ENCODE results near the gene KLHL24. TPM values are rescaled to one million over a fixed set of nuclear protein-coding genes. Genes with fewer than 3 reads are reported as not detected.
"Not testable (repeated sequence)": the region's sequence is repeated elsewhere in the genome, so short reads cannot be mapped to it uniquely, and the experiment has no call there.

The KLHL24 gene, protein sequence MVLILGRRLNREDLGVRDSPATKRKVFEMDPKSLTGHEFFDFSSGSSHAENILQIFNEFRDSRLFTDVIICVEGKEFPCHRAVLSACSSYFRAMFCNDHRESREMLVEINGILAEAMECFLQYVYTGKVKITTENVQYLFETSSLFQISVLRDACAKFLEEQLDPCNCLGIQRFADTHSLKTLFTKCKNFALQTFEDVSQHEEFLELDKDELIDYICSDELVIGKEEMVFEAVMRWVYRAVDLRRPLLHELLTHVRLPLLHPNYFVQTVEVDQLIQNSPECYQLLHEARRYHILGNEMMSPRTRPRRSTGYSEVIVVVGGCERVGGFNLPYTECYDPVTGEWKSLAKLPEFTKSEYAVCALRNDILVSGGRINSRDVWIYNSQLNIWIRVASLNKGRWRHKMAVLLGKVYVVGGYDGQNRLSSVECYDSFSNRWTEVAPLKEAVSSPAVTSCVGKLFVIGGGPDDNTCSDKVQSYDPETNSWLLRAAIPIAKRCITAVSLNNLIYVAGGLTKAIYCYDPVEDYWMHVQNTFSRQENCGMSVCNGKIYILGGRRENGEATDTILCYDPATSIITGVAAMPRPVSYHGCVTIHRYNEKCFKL
- total RNA-seq, result 1 to 10 TPM; 5.6 to 7.6 (median 6.6) TPM

DNA sequence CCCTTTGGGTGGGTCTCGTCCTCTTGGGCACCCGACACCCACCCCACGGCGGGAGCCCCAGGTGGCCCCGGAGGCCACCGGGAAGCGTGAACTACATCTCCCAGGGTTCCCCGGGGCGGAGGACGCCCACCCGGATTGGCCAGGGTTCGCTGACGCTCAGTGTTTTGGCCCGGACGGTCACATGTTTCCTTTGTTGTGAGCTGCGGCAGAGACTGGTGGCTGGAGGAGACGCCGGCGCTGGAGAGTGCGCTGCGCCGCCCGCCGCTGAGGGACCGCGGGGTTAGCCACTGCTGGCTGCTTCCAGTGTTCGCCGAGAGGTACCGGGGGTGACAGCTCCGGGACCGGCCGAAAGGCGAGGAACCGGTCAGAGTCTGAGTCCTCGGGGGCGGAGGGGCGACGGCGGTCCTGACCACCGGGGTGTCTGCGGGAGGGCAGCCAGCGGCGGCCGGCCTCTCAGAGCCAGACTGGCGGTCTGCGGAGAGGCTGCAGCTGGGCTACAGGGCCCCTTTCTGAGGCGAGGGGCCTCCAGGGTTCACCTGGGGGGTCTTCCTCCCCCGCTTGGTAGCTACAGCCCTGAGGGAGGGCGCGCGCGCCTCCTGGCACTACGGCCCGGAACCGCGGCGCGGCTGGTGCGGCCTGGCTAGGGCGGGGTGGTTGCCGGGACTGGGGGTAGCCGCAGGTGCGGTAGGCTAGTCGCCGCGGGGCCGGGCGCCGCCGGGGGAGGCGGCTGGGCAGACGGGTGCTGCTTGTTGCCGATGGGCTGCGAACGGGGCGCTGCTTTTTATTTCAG lies at the start of gene KLHL24:
Gene KLHL24 (plus strand): TSS at position 193 of the 790 bp plus-strand sequence. CDS start 14,734 bp downstream, outside the sequence.
- DNase-seq (peak; percentile 83), ATAC-seq (peak; percentile 80 to 85)
- Mint-ChIP-seq H3K4me3 (peak within 1 kb of the TSS; percentile 90), H3K4me1 (ENCODE audit: low read depth) (peaks cover 33% of the 10 kb centered on the region), H3K27me3 (ENCODE audit: low read depth) (no peaks in the 10 kb centered on the region), H3K36me3 (ENCODE audit: insufficient read depth) (peaks cover 2% of the 10 kb centered on the region), H3K9me3 (no peaks in the 10 kb centered on the region)

DNA sequence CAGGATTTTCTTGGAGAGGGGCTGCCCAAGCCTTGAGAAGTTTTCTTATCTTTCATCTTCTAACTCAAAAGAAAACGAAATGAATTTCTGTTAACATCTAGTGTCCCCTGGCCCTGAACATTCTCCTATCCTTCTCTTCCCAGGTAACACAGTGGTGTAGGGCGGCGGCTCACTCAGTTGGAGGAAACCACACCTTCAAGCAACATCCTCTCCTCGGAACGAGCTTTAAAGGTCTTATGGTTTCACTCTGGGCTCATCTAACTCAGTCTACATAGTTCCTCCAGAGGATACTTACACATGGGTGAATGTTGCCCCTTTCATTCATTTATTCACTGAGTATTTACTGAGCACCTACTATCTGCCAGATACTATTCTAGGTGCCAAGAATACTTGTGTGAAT lies 48.9 kb upstream of the KLHL24 start:
- H3K36me3 Mint-ChIP-seq (ENCODE audit: insufficient read depth), result no peaks in the 10 kb centered on the region
- no peak overlapping the region for H3K4me3 Mint-ChIP-seq
- peaks cover 48% of the 10 kb centered on the region for H3K4me1 Mint-ChIP-seq (ENCODE audit: low read depth)
- no peaks in the 10 kb centered on the region for H3K9me3 Mint-ChIP-seq
- DNase-seq (no peak), ATAC-seq (peak; percentile 43 to 66)
- no peaks in the 10 kb centered on the region for H3K27me3 Mint-ChIP-seq (ENCODE audit: low read depth)

DNA sequence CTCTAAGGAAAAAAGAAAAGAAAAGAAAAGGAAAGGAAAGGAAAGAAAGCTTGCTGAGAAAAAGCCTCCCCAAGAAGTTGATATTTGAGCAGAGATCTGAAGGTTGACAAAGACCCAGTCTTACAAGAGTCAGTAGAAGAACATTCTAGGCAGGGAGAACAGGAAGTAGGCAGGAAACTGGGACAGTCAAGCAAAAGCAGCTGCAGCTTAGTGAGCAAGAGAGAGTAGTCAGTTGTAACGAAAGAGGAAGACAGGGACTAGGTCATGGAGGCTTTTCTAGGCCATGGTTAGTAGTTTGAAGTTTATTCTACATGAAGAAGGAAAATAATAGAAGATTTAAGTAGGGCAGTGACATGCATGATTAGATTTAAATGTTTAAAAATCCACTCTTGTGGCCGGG lies 48.1 kb upstream of the KLHL24 start:
- H3K4me1 Mint-ChIP-seq (ENCODE audit: low read depth), result peaks cover 56% of the 10 kb centered on the region
- no peak for DNase-seq
- no peak overlapping the region for H3K4me3 Mint-ChIP-seq
- H3K9me3 Mint-ChIP-seq, result no peaks in the 10 kb centered on the region
- H3K27me3 Mint-ChIP-seq (ENCODE audit: low read depth), result no peaks in the 10 kb centered on the region
- ATAC-seq, result peak in 1 of 2 donors; percentile 35
- no peaks in the 10 kb centered on the region for H3K36me3 Mint-ChIP-seq (ENCODE audit: insufficient read depth)

DNA sequence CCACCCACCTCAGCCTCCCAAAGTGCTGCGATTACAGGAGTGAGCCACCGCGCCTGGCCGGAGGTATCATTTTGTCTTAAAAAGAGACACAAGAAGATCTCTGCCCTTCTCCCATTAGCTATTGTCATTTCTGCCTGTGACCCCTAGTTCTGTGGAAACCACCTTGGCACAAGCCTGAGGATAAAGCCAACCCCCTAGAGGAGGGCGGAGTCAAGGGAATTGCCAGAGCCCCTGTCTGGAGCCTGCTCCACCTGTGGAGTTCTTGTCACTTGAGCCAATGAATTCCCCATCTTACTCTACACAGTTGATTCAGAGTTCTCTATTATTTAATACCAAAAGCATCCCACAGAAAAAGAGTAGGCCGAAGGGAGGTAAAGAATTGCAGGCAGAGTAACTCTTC lies 45.0 kb upstream of the KLHL24 start:
- Mint-ChIP-seq H3K4me1 (ENCODE audit: low read depth) (peaks cover 50% of the 10 kb centered on the region), H3K9me3 (no peaks in the 10 kb centered on the region), H3K36me3 (ENCODE audit: insufficient read depth) (no peaks in the 10 kb centered on the region), H3K4me3 (no peak overlapping the region), H3K27me3 (ENCODE audit: low read depth) (no peaks in the 10 kb centered on the region)
- ATAC-seq (no peak), DNase-seq (no peak)

DNA sequence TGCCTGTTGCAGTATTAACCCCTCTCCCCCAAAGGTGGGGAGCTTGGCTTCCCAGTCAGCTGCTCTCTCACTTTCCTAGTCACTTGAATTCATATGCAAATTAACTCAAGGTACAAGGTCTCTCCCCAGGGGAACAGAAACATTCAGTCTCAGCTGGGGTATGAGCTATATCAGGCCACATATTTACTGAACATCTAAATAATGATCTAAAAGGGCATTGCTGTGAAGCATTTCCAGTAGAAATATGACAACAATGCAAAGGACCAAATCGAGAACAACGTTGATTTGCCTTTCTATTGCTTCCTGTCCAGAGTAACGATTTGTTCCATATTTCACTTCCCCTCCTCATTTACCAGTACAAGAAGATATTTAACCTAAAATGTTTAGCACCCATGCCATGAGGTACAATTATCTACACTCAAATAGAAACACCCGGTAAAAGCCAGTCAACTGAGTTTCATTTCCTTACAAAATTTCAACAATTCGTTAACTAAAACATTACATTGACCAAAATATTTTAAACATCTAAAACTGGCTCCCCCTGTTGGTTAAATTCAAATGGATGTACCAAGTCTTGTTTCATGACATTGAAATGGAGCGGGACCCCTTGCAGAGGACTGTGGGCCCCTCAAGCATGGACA lies 43.4 kb upstream of the KLHL24 start:
- no peaks in the 10 kb centered on the region for H3K36me3 Mint-ChIP-seq (ENCODE audit: insufficient read depth)
- DNase-seq (no peak), ATAC-seq (peak in 1 of 2 donors; percentile 25)
- peak overlapping the region; percentile 61 for H3K4me3 Mint-ChIP-seq
- H3K27me3 Mint-ChIP-seq (ENCODE audit: low read depth), result peaks cover 2% of the 10 kb centered on the region
- no peaks in the 10 kb centered on the region for H3K9me3 Mint-ChIP-seq
- H3K4me1 Mint-ChIP-seq (ENCODE audit: low read depth), result peaks cover 37% of the 10 kb centered on the region

DNA sequence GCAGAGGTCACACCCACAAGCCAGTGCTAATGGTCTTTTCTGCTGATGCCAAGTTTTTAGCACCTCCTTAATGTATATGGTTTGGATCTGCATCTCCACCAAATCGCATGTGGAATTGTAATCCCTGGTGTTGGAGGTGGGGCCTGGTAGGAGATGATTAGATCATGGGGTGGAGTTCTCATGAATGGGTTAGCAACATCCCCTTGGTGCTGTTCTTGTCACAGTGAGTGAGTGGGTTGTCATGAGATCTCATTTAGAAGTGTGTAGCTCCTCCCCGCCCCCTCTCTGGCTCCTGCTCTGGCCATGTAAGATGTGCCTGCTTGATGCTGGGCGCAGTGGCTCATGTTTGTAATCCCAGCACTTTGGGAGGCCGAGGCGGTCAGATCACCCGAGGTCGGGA lies 42.6 kb upstream of the KLHL24 start:
- H3K36me3 Mint-ChIP-seq (ENCODE audit: insufficient read depth), result no peaks in the 10 kb centered on the region
- DNase-seq (no peak), ATAC-seq (no peak)
- peaks cover 2% of the 10 kb centered on the region for H3K27me3 Mint-ChIP-seq (ENCODE audit: low read depth)
- peaks cover 28% of the 10 kb centered on the region for H3K4me1 Mint-ChIP-seq (ENCODE audit: low read depth)
- H3K9me3 Mint-ChIP-seq, result peaks cover 4% of the 10 kb centered on the region
- H3K4me3 Mint-ChIP-seq, result no peak overlapping the region

DNA sequence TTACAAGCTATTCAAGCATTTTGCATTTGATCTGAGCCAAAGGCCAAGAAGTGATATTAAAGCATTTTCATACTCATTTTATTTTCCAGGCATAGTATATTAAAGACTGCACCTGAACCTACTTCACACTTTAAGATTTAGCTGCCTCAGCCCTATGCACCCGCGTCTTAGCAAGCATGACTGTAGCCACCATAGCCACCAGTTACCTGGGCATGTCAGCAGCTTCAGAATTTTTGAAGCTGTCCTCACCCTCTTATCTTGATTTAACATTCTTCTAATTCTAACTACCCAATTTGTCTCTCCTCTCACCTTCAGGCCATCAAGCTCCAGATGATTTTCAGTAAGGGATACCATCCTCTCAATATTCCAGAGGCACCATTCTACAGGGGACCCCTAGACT lies 40.8 kb upstream of the KLHL24 start:
- H3K4me1 Mint-ChIP-seq (ENCODE audit: low read depth), result peaks cover 13% of the 10 kb centered on the region
- ATAC-seq (no peak), DNase-seq (no peak)
- no peaks in the 10 kb centered on the region for H3K36me3 Mint-ChIP-seq (ENCODE audit: insufficient read depth)
- H3K4me3 Mint-ChIP-seq, result no peak overlapping the region
- peaks cover 16% of the 10 kb centered on the region for H3K9me3 Mint-ChIP-seq
- H3K27me3 Mint-ChIP-seq (ENCODE audit: low read depth), result peaks cover 2% of the 10 kb centered on the region

DNA sequence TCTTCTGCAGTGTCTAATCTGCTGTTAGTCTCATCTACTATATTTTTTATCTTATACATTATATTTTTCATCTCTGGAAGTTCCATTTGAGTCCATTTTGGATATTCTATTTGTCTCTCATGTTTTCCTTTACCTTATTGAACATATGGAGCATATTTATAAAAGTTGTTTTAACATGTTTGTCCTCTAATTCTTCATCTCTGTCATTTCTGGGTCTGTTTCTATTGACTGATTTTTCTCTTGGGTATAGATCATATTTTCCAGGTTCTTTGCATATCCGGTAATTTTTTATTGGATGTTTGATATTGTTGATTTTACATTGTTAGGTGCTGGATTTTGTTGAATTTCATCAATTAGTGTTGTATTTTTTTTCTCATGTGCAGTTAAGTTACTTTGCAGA lies 37.5 kb upstream of the KLHL24 start:
- Mint-ChIP-seq H3K27me3 (ENCODE audit: low read depth) (peaks cover 2% of the 10 kb centered on the region), H3K9me3 (peaks cover 16% of the 10 kb centered on the region), H3K4me1 (ENCODE audit: low read depth) (no peaks in the 10 kb centered on the region), H3K4me3 (no peak overlapping the region), H3K36me3 (ENCODE audit: insufficient read depth) (no peaks in the 10 kb centered on the region)
- ATAC-seq (no peak), DNase-seq (no peak)

DNA sequence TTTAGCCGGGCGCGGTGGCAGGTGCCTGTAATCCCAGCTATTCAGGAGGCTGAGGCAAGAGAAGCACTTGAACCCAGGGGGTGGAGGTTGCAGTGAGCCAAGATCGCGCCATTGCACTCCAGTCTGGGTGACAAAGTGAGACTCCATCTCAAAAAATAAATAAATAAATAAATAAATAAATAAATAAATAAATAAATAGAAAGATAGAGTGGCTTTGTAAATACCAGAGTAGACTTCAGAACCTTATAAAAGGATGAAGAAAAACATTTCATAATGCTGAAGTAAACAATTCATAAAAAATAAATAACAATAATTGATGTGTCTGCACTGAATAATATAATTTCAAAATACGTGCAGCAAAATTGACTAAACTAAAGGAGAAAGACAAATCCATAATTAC lies 24.1 kb upstream of the KLHL24 start:
- H3K4me1 Mint-ChIP-seq (ENCODE audit: low read depth); H3K4me3 Mint-ChIP-seq; H3K9me3 Mint-ChIP-seq; H3K36me3 Mint-ChIP-seq (ENCODE audit: insufficient read depth); DNase-seq; H3K27me3 Mint-ChIP-seq (ENCODE audit: low read depth); ATAC-seq: not testable (repeated sequence)

DNA sequence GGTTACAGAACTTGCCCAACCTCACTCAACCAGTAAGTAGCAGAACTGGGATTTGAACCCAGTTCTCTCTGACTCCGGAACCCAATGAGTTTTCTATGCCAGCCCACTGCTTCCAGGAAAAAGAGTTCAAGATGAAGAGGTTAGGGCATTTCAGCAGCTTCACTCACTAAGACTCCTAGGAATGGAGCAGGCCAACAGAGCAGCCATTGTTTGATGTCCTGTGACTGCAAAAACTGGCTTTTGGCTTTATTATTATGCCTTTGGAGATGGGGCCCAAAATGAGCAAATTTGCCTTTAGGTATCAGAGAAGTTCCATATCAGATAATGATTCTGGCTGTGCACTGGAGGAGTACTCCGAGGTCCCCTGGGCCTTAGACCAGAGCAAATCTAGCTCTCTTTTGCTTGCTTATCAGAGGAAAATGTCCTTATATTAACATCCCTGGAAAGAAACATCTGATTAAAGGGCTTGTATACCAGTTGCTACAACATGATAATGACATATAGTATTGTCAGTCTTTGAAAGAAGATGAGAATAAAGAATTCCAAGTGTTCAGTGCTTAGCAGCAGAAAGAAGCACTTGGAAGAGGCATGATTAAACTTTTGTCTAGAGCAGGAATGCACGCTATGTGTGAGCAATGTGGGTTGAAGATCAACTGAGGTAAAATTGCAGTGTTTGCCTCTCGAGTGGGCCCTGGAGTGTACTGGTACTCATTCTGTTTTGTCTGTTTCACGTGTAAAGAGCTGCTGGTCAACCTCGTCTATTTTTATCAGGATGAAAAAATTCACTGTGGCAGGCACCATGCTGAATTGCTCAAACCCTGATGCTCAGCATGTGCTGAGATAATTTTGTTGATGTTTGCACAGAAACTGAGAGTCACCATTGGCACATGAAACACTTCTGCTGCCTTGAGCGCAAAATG lies 21.8 kb upstream of the KLHL24 start:
- no peak for ATAC-seq
- H3K9me3 Mint-ChIP-seq, result no peaks in the 10 kb centered on the region
- no peaks in the 10 kb centered on the region for H3K4me1 Mint-ChIP-seq (ENCODE audit: low read depth)
- no peak for DNase-seq
- peaks cover 2% of the 10 kb centered on the region for H3K27me3 Mint-ChIP-seq (ENCODE audit: low read depth)
- H3K4me3 Mint-ChIP-seq, result no peak overlapping the region
- H3K36me3 Mint-ChIP-seq (ENCODE audit: insufficient read depth), result no peaks in the 10 kb centered on the region

DNA sequence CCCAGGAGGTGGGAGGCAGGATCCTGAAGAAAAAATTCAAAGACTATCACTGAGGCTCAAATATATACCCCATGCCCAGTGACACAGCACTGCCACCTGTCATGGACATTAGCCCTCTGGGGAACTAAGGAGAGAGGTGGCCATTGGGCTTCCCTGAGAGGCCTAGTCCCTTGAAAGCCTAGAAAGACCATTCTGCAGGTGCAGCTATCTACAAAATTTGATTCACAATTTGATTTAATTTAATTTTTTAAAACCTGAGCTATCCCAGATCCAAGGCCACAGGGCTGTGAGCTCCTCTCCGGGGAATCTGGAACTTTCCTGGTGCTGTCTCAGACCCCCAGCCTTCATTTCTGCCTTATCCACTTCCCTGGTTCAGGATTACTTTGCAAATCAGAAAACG lies 16.9 kb upstream of the KLHL24 start:
- peaks cover 7% of the 10 kb centered on the region for H3K9me3 Mint-ChIP-seq
- DNase-seq (no peak), ATAC-seq (no peak)
- H3K4me3 Mint-ChIP-seq, result no peak overlapping the region
- H3K36me3 Mint-ChIP-seq (ENCODE audit: insufficient read depth), result no peaks in the 10 kb centered on the region
- H3K4me1 Mint-ChIP-seq (ENCODE audit: low read depth), result no peaks in the 10 kb centered on the region
- peaks cover 2% of the 10 kb centered on the region for H3K27me3 Mint-ChIP-seq (ENCODE audit: low read depth)

DNA sequence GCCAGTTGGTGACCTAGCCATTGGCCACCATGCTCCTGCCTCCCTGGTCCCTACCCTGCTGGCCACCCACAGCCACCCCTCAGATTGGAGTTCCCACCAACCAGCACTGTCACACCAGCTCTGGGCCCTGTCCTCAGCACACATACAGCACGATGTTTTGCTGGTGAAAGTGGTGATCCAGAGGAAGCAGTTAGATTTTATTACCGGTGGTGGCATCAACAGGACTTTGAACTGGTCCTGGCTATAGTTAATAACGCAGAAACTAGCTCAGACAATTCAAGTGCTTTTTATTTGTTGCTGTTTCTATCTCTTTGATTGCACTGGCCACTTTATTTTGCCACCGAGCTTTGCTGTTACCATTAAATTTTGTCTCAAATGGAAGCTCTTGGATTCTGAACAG lies 16.4 kb upstream of the KLHL24 start:
- peaks cover 7% of the 10 kb centered on the region for H3K9me3 Mint-ChIP-seq

DNA sequence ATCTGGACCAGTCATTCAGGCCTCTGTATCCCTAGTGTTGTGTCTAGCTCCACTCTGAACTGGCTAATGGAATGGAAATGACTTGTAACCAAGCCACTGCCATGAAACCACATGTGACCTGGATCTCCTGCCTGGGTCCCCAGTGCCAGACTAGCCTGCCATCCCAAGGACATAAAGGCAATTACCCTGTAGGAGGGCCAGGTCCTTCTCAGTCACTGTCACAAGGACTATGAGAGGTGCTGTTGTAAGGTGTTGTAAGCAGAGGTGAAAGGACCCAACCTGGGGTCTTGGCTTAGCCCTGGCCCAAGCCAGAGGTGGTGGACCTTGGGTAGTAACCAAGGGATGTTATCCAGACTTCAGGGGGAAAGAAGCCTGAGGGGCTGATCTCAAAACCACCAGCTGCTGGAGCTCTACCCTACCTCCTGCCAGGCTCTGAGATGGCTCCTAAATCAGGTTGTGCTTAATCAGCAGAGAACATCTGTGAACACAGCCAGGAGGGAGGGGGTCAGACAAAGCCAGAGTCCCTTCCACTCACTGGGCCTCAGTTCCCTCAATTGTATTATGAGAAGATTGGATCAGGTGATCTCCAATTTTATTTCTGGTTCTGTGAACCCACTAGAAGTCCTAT lies 15.7 kb upstream of the KLHL24 start:
- Mint-ChIP-seq H3K4me1 (ENCODE audit: low read depth) (no peaks in the 10 kb centered on the region), H3K36me3 (ENCODE audit: insufficient read depth) (no peaks in the 10 kb centered on the region), H3K27me3 (ENCODE audit: low read depth) (no peaks in the 10 kb centered on the region), H3K9me3 (peaks cover 7% of the 10 kb centered on the region), H3K4me3 (no peak overlapping the region)
- no peak for DNase-seq
- no peak for ATAC-seq

More for the DNA sequence above, 16.4 kb upstream of the KLHL24 start:
- Mint-ChIP-seq H3K27me3 (ENCODE audit: low read depth) (peaks cover 2% of the 10 kb centered on the region), H3K36me3 (ENCODE audit: insufficient read depth) (no peaks in the 10 kb centered on the region), H3K4me1 (ENCODE audit: low read depth) (no peaks in the 10 kb centered on the region), H3K4me3 (no peak overlapping the region)
- ATAC-seq (no peak), DNase-seq (no peak)
